Hepatocyte (in vitro differentiated cells): ENCODE data around the gene ALDH1L1.

Experiments used
- CTCF ChIP-seq: fragments of 200-600 bp; sonication (generic); IDR thresholded peaks from 2 replicates; pipeline ENCODE4 v1.5.1; 2016; ENCODE audit warnings: antibody characterized with exemption, mild to moderate bottlenecking; ENCODE audit not compliant: poor library complexity
- EZH2 ChIP-seq: fragments of 200-600 bp; sonication (generic); IDR thresholded peaks from 2 replicates; pipeline ENCODE4 v1.6.1; 2016; ENCODE audit warnings: antibody characterized with exemption, mild to moderate bottlenecking, borderline replicate concordance
- EZH2phosphoT487 ChIP-seq: fragments of 200-600 bp; sonication (generic); IDR thresholded peaks from one replicate; pipeline ENCODE4 v1.6.1; 2018; ENCODE audit warnings: antibody characterized with exemption, mild to moderate bottlenecking, low read depth, moderate library complexity; ENCODE audit not compliant: unreplicated experiment, severe bottlenecking

- no peak for TF ChIP-seq CTCF
- no peak for TF ChIP-seq EZH2
- no peak for TF ChIP-seq EZH2phosphoT487
Observed at GRCh38 chr3:126152458-126152857, 27.9 kb downstream of the ALDH1L1 start.
